Testis (tissue), 2 donors: ENCODE results near the gene MAPK8IP1.

Experiments used
- POLR2A ChIP-seq: fragments of 450-650 bp; IDR thresholded peaks from one replicate; pipeline ENCODE4 v1.6.1; 2017; ENCODE audit warnings: antibody characterized with exemption, mild to moderate bottlenecking, moderate library complexity
- TF ChIP-seq, protein P1 (sequence below), 3 experiments: fragments of 450-650 bp in 2 of 3; fragments of 200-600 bp in 1 of 3; sonication (generic) in 1 of 3; IDR thresholded peaks; one replicate each; pipeline ENCODE4 v1.5.1; 2016 to 2019; ENCODE audit warnings: antibody characterized with exemption in 3 of 3, mild to moderate bottlenecking in 2 of 3, moderate library complexity in 1 of 3

- TF ChIP-seq, protein P1, sequence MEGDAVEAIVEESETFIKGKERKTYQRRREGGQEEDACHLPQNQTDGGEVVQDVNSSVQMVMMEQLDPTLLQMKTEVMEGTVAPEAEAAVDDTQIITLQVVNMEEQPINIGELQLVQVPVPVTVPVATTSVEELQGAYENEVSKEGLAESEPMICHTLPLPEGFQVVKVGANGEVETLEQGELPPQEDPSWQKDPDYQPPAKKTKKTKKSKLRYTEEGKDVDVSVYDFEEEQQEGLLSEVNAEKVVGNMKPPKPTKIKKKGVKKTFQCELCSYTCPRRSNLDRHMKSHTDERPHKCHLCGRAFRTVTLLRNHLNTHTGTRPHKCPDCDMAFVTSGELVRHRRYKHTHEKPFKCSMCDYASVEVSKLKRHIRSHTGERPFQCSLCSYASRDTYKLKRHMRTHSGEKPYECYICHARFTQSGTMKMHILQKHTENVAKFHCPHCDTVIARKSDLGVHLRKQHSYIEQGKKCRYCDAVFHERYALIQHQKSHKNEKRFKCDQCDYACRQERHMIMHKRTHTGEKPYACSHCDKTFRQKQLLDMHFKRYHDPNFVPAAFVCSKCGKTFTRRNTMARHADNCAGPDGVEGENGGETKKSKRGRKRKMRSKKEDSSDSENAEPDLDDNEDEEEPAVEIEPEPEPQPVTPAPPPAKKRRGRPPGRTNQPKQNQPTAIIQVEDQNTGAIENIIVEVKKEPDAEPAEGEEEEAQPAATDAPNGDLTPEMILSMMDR (IDR thresholded peaks at IDR 0.05) = no peak
- TF ChIP-seq POLR2A = no peak
These were observed 33.3 kb upstream of the MAPK8IP1 start for GRCh38 chr11:45852018-45852711.
